CD4-positive, alpha-beta T cell treated with Interleukin-4 for 4 hours (primary cell): ENCODE measurements around the gene RHOF.

Source experiments
- DNase-seq: peaks from one replicate; pipeline ENCODE4 v3.0.0-alpha.2; 2020

Gene RHOF

GRCh38 chr12:121740847-121741246 is 52.6 kb downstream of the RHOF start:
- DNase-seq: no peak

GRCh38 chr12:121738340-121738858 is 55.1 kb downstream of the RHOF start:
- DNase-seq: no peak

GRCh38 chr12:121733849-121734248 is 59.6 kb downstream of the RHOF start:
- no peak for DNase-seq

- DNase-seq: no peak
Measured at GRCh38 chr12:121731473-121731872, 62.0 kb downstream of the RHOF start.

GRCh38 chr12:121729021-121729420 is 64.5 kb downstream of the RHOF start:
- DNase-seq: no peak
